KOPT-K1 (cell line): ENCODE data around the gene COASY.
"Not testable (repeated sequence)": the region's sequence is repeated elsewhere in the genome, so short reads cannot be mapped to it uniquely, and the experiment has no call there.

ENCODE experiments used
- H3K27ac ChIP-seq: fragments of 200-600 bp; sonication (generic); 2 replicates; pipeline ENCODE4 v1.5.1; 2016; ENCODE audit warnings: antibody characterized with exemption, mild to moderate bottlenecking, low read depth, low read length; ENCODE audit not compliant: poor library complexity, severe bottlenecking
- H3K36me3 ChIP-seq: fragments of 200-600 bp; sonication (generic); 2 replicates; pipeline ENCODE4 v1.5.1; 2017; ENCODE audit warnings: antibody characterized with exemption, mild to moderate bottlenecking, low read length, moderate library complexity; ENCODE audit not compliant: insufficient read depth
- H3K9me3 ChIP-seq: fragments of 200-600 bp; sonication (generic); 2 replicates; pipeline ENCODE4 v1.5.1; 2017; ENCODE audit warnings: antibody characterized with exemption, low read length, mild to moderate bottlenecking; ENCODE audit not compliant: insufficient read depth, poor library complexity, severe bottlenecking

COASY gene

GRCh38 chr17:42591411-42591810 lies 29.5 kb downstream of the COASY start:
- no peaks in the 10 kb centered on the region for H3K9me3 ChIP-seq
- no peak overlapping the region for H3K27ac ChIP-seq
- peaks cover 62% of the 10 kb centered on the region for H3K36me3 ChIP-seq

- H3K27ac ChIP-seq = no peak overlapping the region
- no peaks in the 10 kb centered on the region for H3K9me3 ChIP-seq
- H3K36me3 ChIP-seq = peaks cover 19% of the 10 kb centered on the region
Measured at GRCh38 chr17:42596386-42596785, 34.4 kb downstream of the COASY start.

GRCh38 chr17:42598905-42599304 lies 37.0 kb downstream of the COASY start:
- Histone ChIP-seq H3K27ac (no peak overlapping the region), H3K36me3 (peaks cover 9% of the 10 kb centered on the region), H3K9me3 (no peaks in the 10 kb centered on the region)

GRCh38 chr17:42603318-42603717 lies 41.4 kb downstream of the COASY start:
- no peaks in the 10 kb centered on the region for H3K9me3 ChIP-seq
- no peak overlapping the region for H3K27ac ChIP-seq
- H3K36me3 ChIP-seq = peaks cover 8% of the 10 kb centered on the region

GRCh38 chr17:42607769-42608168 lies 45.8 kb downstream of the COASY start:
- peaks cover 20% of the 10 kb centered on the region for H3K36me3 ChIP-seq
- no peaks in the 10 kb centered on the region for H3K9me3 ChIP-seq
- no peak overlapping the region for H3K27ac ChIP-seq

GRCh38 chr17:42608305-42609181 lies 46.6 kb downstream of the COASY start:
- Histone ChIP-seq H3K27ac (peak overlapping the region; percentile 85), H3K36me3 (peaks cover 28% of the 10 kb centered on the region), H3K9me3 (no peaks in the 10 kb centered on the region)

- Histone ChIP-seq H3K9me3 (no peaks in the 10 kb centered on the region), H3K36me3 (peaks cover 35% of the 10 kb centered on the region), H3K27ac (peak within 1 kb of the TSS; percentile 85)
Measured at GRCh38 chr17:42609182-42609813, 47.4 kb downstream of the COASY start, which contains the start of the genes RETREG3 and TUBG1. RETREG3 (minus strand) TSS chr17:42609374; CDS start chr17:42609324, 50 bp downstream. TUBG1 (plus strand) TSS chr17:42609683; CDS start chr17:42609738, 55 bp downstream.

GRCh38 chr17:42609814-42610801 lies 48.2 kb downstream of the COASY start:
- peak overlapping the region; percentile 85 for H3K27ac ChIP-seq
- not testable (repeated sequence) for H3K9me3 ChIP-seq
- H3K36me3 ChIP-seq = peaks cover 43% of the 10 kb centered on the region

GRCh38 chr17:42612013-42612412 lies 50.1 kb downstream of the COASY start:
- Histone ChIP-seq H3K9me3 (no peaks in the 10 kb centered on the region), H3K27ac (no peak overlapping the region), H3K36me3 (peaks cover 49% of the 10 kb centered on the region)

- Histone ChIP-seq H3K27ac (no peak overlapping the region), H3K36me3 (peaks cover 49% of the 10 kb centered on the region), H3K9me3 (no peaks in the 10 kb centered on the region)
Measured at GRCh38 chr17:42613699-42614295, 51.8 kb downstream of the COASY start.
